HG03108 (cell line): ENCODE results near the gene CSNK2B.

Experiments
- ATAC-seq: cut with Tn5 transposase; IDR thresholded peaks from one replicate; pipeline ENCODE4 v1.9.1; 2021; ENCODE audit warnings: moderate library complexity; ENCODE audit not compliant: unreplicated experiment

Gene CSNK2B

DNA sequence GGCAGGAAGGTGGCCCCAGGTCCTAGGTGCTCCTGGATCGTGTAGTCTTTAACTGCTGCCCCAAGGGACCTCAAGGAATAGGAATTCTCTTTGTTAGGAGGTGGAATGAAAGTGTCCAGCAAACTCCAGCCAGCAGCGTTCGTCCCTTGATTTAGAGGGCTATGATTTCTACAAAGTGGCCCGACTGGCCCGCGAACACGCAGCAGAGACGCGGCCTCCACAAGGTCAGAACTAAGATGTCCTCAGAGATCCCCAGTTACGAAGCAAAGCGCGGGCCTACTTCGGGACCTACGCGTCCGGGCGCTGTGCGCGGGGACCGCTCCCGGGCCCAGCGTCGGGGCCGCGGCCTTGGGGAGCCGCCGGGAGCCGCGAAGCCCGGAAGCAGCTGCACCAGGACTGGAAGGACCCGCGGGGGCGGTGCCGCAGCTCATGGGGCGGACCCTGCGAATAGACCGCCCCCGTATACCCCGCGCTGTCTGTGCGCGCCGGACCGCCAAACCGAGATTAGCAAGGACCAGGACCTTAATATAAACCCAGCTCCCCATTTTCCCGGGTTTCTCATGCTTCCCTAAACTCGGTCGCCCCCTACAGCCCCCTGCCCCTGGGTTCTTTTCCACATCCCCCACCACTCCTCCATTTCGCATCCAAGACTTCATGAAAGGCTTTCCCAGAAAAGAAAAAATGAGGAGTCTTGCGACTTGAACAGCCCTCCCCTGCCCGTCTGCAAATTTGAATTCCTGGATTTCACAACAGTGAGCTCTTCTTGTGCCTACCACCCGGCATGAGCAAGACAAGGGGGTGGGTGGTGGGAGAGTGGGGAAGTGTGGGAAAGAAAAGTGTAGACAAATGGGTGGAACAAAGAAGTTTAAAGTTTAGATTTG lies 5.3 kb upstream of the CSNK2B start, which contains the start of gene C6orf47:
C6orf47 (minus strand) TSS at position 398 of the 881 bp plus-strand sequence. CDS start 831 bp downstream, outside the sequence.
- ATAC-seq = peak; percentile 48

DNA sequence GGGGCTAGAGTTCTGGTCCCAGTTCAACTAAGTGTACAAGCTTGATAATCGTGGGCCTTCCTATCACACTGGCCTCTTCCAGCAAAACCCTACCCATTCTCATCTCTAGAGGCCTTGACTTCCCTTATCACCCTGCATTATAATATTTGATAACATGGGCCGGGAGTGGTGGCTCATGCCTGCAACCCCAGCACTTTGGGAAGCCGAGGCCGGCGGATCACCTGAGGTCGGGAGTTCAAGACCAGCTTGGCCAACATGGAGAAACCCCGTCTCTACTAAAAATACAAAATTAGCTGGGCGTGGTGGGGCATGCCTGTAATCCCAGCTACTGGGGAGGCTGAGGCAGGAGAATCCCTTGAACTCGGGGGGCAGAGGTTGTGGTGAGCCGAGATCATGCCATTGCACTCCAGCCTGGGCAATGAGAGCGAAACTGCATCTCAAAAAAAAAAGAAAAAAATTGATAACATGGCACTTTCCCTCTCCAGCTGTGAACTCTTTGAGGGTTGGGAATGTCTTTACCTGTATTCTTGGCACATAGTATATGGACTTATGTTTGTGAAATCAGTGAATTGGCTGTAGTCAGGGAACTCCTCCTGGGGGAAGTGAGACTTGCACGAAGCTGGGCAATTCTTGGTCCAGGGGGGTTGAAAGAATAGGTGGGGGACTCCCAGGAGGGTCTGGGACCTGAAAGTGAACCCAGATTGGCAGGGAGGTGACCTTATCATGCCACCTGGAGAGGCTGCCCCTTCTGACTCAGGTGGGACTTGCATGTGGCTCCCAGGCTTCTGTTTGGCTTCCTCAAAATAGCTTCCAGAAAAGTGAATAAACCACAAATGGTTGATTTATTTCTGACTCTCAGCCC lies 4.4 kb upstream of the CSNK2B start:
- ATAC-seq = no peak

DNA sequence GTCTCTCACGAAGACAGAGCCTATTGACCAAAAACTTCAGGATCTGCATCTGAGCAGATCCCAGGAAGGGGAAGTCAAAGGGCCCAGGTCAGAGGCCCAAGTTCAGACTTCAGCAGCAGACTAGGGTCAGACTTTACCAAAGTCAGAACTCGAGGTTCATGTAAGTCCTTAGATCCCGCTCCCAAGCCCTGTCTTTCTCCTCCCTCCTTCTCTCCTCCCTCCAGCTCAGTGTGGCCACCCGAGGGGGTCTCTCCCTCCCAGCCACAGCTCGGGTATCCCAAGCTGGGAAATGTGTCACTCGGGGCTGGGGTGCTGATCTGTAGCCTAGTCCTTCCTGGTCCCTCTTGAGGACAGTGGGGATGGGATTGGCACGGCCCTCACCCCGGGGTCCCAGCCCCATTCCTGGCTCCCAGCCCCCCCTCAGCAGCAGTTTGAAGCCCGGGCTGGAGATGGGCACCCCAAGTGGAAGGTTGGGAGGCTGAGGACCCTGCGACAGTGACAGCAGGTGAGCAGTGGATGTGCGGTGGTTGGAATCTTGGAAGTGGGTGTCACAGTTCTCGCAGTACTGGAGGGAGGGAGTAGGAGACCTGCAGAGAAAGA lies 3.7 kb upstream of the CSNK2B start:
- ATAC-seq = no peak

DNA sequence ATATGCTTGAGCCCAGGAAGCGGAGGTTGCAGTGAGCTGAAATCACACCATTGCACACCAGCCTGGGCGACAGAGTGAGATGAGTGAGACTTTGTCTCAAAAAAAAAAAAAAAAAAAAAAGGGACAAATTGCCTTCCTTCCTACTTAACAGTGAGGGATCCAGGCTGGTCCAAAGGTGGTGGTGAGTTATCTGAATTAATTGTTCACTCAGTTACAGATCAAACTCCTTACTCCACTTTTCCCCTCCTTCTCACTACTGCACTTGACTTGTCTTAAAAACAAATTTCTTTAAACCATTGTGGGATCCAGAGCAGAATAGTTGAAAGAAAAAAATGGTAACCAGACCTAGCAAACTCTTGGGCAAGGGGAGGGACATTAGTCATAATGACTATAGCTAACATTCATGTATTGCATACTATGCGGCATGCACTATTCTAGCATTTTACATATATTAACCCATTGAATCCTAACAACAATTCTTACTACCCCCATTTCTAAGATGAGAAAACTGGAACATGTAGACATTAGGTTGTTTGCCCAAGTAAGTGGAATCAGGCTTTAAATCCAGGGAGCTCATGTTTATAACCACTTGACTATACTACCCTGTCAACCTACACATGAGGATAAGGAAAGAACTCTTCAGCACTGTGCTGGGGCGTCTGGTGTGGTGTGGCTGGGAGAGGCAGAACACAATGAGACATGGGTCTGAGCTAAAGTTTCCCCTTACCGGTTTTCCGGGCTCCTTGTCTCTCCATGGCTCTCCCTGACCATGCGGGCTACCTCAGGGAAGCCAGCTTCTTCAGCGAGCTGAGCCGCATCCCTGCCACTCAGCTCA lies 2.5 kb upstream of the CSNK2B start:
- ATAC-seq = no peak

DNA sequence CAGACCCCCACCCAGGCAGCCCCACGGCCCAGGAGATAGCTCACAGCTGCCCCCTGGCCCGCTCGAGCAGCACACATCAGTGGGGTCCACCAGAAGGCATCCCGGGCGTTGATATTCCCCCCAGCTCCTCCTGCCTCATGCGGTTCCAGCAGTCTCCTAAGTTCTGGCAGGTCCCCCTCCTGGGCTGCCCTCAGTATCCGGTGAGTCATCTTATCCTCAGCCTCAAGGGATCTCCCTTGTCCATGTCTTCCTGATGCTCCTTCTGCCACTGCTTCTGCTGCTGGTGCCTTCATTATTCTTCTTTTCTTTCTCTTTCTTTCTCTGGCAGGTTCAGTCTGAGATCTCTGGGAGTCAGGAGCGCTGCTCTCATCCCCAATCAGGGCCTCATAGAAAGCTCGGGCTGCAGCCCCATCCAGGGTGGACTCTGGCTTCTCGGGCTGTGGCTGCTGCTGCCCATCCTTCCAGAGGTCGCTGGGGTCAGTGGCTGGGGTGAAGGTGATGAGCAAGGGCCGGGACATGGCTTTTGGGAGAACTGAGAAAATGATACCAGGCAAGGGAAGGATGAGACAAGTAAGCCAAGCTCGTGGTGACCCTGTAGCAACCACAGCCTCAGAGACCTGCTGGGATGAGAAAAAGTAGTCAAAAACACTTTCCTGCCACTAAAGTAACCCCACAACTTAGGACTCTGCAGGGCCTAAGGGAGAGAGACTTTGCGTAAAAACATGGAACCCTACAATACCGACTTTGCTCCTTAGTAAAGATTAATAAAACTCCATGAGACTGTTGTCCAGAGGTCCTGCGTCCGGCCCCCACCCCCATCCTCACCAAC lies 1.7 kb upstream of the CSNK2B start:
- no peak for ATAC-seq

GRCh38 chr6:31664790-31665500 lies 935 bp upstream of the CSNK2B start, which contains the start of gene GPANK1:
Gene GPANK1, minus strand, starts transcription at chr6:31664997. Its CDS starts 519 bp downstream, at chr6:31664478.
- ATAC-seq = peak; percentile 27

DNA sequence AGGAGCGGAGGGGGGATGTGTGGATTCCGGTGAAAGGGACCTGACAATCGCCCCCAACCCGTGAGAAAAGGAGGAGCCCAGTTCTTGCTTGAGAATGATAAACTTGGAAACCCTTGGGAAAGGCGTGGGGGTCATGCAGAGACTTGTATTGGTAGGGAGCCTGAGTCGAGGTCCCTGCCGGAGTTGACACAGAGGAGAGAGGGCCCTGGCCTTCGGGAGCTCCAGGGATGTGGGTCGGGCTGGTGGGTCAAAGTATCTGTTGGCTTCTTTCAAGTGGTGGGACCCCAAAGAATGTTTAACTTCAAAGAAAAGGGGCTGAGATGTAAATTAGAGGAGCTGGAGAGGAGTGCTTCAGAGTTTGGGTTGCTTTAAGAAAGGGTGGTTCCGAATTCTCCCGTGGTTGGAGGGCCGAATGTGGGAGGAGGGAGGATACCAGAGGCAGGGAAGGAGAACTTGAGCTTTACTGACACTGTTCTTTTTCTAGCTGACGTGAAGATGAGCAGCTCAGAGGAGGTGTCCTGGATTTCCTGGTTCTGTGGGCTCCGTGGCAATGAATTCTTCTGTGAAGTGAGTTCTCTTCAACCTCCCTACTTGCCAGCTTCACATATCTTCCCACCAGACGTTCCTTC lies 571 bp downstream of the CSNK2B start:
- no peak for ATAC-seq

GRCh38 chr6:31669676-31670075 lies 3.8 kb downstream of the CSNK2B start, which contains the start of gene LY6G5B:
Gene LY6G5B, plus strand, starts transcription at chr6:31669976. Its CDS starts 975 bp downstream, at chr6:31670951.
- ATAC-seq = no peak

- ATAC-seq = no peak
Observed at GRCh38 chr6:31676322-31676903, 10.5 kb downstream of the CSNK2B start.

DNA sequence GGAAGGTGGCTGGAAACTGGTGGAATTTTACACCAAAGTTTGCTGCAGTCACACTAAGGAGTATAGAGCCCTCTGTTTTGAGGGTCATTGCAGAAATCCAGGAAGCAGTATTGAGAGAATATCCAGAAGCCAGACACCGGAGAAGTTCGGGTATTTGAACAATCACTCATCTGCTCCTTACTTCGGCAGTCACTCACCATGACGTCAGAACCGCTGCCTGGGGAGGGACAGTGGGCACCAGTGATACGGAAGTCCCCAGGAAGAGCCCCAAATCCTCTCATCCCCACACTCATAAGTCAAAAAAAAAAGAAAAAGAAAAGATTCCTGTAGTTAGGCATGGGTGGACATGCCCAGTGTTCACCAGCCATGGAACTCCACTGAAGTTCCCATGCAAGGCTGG lies 11.0 kb downstream of the CSNK2B start:
- ATAC-seq = no peak

DNA sequence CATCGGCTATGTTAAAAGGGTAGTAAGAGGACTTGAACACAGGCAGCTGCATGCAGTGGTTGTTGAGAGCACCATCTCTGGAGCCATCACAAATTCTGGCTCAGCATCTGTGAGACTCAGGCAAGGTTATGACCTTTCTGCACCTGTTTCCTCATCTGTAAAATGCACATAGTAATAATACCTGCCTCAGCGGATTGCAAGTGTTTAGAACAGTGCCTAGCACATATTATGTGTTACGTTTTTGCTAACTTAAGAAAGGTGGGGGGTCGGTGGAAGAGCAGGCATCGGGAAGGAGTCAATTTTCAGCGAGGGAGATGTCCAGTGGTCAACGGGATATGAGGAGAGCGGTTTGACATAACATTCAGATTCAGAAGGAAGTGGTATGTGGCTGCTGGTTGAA lies 12.1 kb downstream of the CSNK2B start:
- ATAC-seq = no peak

DNA sequence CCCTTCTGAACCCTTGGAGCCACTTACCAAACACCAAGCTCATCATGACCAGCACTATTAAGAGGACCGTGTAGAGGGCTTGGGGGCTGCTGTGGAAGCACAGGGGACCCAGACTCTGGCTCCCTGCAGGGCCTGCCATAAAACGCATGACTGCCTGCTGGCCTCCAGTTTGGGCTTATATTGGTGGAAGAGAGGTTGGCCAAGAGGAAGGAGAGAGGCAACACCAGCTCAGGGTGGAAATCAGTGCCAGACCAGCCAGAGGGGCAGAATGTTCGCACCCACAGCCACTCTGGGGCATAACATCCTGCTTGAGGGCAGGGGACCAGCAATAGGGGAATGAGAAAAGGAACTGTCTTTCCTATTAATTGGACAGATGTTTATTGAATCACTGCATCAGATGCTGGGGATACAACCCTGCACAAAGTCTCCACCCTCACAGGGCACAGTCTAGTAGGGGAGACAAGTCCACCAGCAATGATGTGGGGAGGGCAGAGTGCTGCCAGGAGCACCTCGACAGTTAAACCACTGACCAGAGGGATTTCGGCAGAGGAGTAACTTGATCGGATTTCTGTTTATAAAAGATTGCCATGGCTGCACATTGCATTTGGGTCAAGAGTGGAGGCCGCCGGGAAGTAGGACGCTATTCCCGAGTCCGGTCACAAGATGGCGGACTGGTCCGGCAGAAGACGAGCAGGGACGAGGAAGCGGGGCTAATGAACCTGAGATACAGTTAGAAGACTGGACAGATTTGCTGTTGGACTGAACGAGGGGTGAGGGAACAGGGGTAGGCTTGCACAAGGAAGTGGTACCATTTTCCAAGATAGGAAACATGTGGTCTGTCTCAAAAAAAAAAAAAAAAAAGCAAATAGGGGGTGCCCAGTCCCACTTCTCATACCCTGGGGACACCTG lies 14.6 kb downstream of the CSNK2B start, which contains the start of gene LY6G5C:
LY6G5C (minus strand) TSS at position 842 of the 909 bp plus-strand sequence; CDS start at position 148, 694 bp downstream.
- ATAC-seq = peak; percentile 48

- no peak for ATAC-seq
Observed at GRCh38 chr6:31681135-31681671, 15.3 kb downstream of the CSNK2B start.

DNA sequence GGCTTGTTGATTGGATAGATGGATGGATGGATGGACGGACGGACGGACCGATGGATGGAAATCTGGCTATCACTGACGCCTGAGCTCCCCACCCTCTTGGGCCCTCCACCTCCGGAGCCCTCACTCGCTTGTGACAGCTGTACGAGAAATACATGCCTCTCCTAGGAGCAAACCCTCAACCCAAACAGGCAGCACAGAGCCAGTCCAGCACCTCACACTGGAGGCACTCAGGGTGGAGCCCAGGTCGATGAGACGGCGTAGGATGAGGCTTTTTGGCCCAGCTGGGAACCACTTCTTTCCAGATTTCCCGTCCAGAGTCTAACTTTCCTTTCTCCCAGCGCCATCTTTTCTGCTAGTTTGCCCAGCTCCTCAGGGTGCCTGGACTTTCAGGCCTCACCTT lies 17.7 kb downstream of the CSNK2B start:
- no peak for ATAC-seq

GRCh38 chr6:31686483-31686882 lies 20.6 kb downstream of the CSNK2B start:
- ATAC-seq = no peak

DNA sequence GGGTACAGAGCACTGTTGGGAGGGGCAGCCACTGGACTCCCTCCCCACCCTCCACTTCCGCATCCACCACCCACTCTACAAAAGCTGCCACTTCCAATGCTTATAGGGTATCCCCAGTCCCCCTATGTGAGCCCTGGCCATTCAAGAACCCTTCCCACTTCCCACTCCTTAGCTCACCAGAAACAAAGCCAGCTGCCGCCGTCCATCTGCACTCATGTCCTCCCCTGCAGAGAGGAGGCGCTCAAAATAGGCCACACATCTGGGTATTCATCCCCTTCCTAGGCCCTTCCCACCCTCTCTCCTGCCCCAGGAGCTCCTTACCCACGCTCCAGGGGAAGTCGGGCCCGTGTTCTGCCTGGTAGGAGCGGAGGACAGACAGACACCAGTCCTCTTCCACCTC lies 21.4 kb downstream of the CSNK2B start:
- no peak for ATAC-seq
